Activated CD4-positive, alpha-beta memory T cell treated with anti-CD3 and anti-CD28 coated beads, Interleukin-2, amount 10 ng/mL, durations not matched to agents 7 days and 5 days (primary cell): ENCODE measurements around the gene GRIK4. TPM values are rescaled to one million over a fixed set of nuclear protein-coding genes. Genes with fewer than 3 reads are reported as not detected.

ENCODE experiments used
- CTCF ChIA-PET: fragments of 350-600 bp; sonication (Branson Sonifier 250); formaldehyde crosslinking; loops from one replicate; lab custom pipeline; 2021; ENCODE audit warnings: antibody characterized with exemption, inconsistent platforms; lab: Charles Lee
- POLR2A ChIA-PET: fragments of 350-600 bp; sonication (Branson Sonifier 250); formaldehyde crosslinking; loops from one replicate; lab custom pipeline; 2021; ENCODE audit warnings: antibody characterized with exemption; lab: Charles Lee
- DNase-seq: peaks from one replicate; pipeline ENCODE4 v3.0.0-alpha.2; 2020
- H3K27ac Mint-ChIP-seq: one replicate; pipeline ENCODE4 v1.8.0; 2021; ENCODE audit warnings: mild to moderate bottlenecking, mixed read lengths
- H3K27me3 Mint-ChIP-seq: one replicate; pipeline ENCODE4 v1.8.0; 2021; ENCODE audit warnings: mixed read lengths
- H3K36me3 Mint-ChIP-seq: one replicate; pipeline ENCODE4 v1.8.0; 2021; ENCODE audit warnings: low read depth, mixed read lengths
- H3K4me1 Mint-ChIP-seq: one replicate; pipeline ENCODE4 v1.8.0; 2021; ENCODE audit warnings: mixed read lengths
- H3K4me3 Mint-ChIP-seq: one replicate; pipeline ENCODE4 v1.8.0; 2021; ENCODE audit warnings: mild to moderate bottlenecking, mixed read lengths
- H3K9me3 Mint-ChIP-seq: one replicate; pipeline ENCODE4 v1.8.0; 2021; ENCODE audit warnings: mixed read lengths
- total RNA-seq, 2 experiments: library from RNA; stranded (reverse); gene quantifications; one replicate each; pipeline ENCODE4 v1.2.3, GENCODE V29; 2021

GRIK4 gene
- total RNA-seq, 2 experiments from 2014 or later: not detected

GRCh38 chr11:120914601-120915000 lies 403.1 kb downstream of the GRIK4 start:
- ChIA-PET POLR2A (no interaction called here), CTCF (interaction anchor here (0.8 to 1.5 kb wide), 3 partner anchors 15 to 404 kb away, joined by 3 read pairs; no protein-coding TSS in a partner anchor)
- Mint-ChIP-seq H3K36me3 (no peaks in the 10 kb centered on the region), H3K27ac (no peak overlapping the region), H3K27me3 (peaks cover 12% of the 10 kb centered on the region), H3K9me3 (no peaks in the 10 kb centered on the region), H3K4me1 (no peaks in the 10 kb centered on the region), H3K4me3 (no peak overlapping the region)
- no peak for DNase-seq

DNA sequence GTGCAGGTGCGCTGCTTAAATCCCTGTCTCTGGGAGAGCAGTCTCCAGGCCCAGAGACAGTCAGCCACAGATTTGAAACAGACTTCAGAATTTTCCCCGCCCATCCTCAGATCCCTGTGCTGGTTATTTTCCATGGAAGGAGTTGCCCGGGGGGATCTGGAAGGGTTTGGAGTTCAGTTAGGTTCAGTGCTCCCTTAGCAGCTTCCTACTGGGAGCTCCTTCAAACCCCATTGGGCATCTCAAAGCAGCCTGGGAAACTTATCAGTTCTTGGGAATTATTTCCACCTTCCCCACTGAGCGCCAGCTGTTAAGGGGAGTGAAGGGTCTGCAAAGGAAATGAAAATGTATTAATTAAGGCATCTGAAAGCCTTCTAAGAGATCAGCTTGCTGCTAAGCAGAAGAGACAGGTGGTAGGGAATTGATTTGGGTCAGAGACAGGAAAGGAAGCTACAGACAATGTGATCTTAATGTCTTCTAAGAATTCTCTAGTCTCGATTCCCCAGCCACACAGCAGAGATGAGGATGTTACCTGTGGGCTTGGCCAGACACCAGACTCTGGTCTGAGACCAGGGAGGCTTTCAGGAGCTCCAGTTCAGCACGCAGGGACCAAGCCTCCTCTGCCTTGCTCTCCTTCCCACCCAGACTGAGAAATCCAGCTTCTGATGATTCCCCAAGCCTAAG lies 406.2 kb downstream of the GRIK4 start:
- H3K27me3 Mint-ChIP-seq: peaks cover 3% of the 10 kb centered on the region
- H3K4me1 Mint-ChIP-seq: no peaks in the 10 kb centered on the region
- CTCF ChIA-PET: no interaction called here
- no peak for DNase-seq
- H3K27ac Mint-ChIP-seq: no peak overlapping the region
- POLR2A ChIA-PET: no interaction called here
- H3K9me3 Mint-ChIP-seq: no peaks in the 10 kb centered on the region
- no peaks in the 10 kb centered on the region for H3K36me3 Mint-ChIP-seq
- H3K4me3 Mint-ChIP-seq: no peak overlapping the region

- Mint-ChIP-seq H3K4me3 (no peak overlapping the region), H3K36me3 (no peaks in the 10 kb centered on the region), H3K27ac (no peak overlapping the region), H3K4me1 (no peaks in the 10 kb centered on the region), H3K27me3 (peaks cover under 1% of the 10 kb centered on the region), H3K9me3 (no peaks in the 10 kb centered on the region)
- CTCF ChIA-PET: no interaction called here
- POLR2A ChIA-PET: no interaction called here
- no peak for DNase-seq
Measured at GRCh38 chr11:120918257-120918656, 406.7 kb downstream of the GRIK4 start.

DNA sequence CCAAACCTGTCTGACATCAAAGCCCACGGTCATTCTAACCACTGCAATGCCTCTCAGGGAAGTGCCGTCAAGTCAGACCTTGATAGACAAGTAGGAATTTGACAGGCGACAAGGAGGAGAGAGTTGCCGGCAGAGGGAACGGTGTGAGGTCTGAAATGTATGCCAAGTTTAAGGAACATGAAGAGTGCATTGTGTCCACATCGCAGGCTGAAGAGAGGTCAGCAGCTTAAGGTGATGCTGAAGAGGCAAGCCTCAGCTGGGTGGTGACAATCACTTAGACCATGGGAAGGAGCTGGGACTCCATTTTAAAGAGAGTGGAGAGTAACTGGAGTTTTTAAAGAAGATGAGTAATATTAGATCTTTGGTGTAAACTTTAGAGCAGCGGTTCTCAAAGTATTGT lies 407.5 kb downstream of the GRIK4 start:
- no peaks in the 10 kb centered on the region for H3K36me3 Mint-ChIP-seq
- no peaks in the 10 kb centered on the region for H3K9me3 Mint-ChIP-seq
- POLR2A ChIA-PET: no interaction called here
- no peak overlapping the region for H3K4me3 Mint-ChIP-seq
- no peak for DNase-seq
- H3K27ac Mint-ChIP-seq: no peak overlapping the region
- H3K27me3 Mint-ChIP-seq: no peaks in the 10 kb centered on the region
- no peaks in the 10 kb centered on the region for H3K4me1 Mint-ChIP-seq
- CTCF ChIA-PET: no interaction called here

DNA sequence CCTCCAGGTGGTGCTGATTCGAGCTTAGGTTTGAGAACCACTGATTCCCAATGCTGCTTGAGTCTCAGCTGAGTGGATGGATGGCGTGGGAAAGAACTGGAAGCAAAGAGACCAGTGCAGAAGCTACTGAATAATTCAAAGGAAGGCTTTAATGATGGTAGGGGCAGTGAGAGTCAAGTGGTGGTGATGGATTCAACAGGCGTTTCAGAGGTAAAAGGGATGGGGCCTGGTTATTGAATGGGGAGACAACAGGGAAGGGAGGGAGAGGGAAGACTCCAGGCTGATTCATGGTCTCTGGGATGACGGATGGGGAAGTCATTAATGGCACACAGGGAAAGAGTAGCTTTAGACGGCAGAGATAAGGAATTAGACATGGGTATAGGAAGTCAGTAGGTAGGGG lies 408.0 kb downstream of the GRIK4 start:
- no peak overlapping the region for H3K4me3 Mint-ChIP-seq
- POLR2A ChIA-PET: no interaction called here
- no peaks in the 10 kb centered on the region for H3K4me1 Mint-ChIP-seq
- H3K27me3 Mint-ChIP-seq: no peaks in the 10 kb centered on the region
- H3K9me3 Mint-ChIP-seq: no peaks in the 10 kb centered on the region
- no peak overlapping the region for H3K27ac Mint-ChIP-seq
- DNase-seq: no peak
- CTCF ChIA-PET: no interaction called here
- no peaks in the 10 kb centered on the region for H3K36me3 Mint-ChIP-seq

GRCh38 chr11:120923866-120924508 lies 412.4 kb downstream of the GRIK4 start:
- Mint-ChIP-seq H3K27ac (no peak overlapping the region), H3K36me3 (no peaks in the 10 kb centered on the region), H3K4me1 (no peaks in the 10 kb centered on the region), H3K9me3 (no peaks in the 10 kb centered on the region), H3K4me3 (no peak overlapping the region), H3K27me3 (no peaks in the 10 kb centered on the region)
- CTCF ChIA-PET: interaction anchor here (0.8 kb wide), 1 partner anchor 292 kb away, joined by 3 read pairs; no protein-coding TSS in a partner anchor
- POLR2A ChIA-PET: no interaction called here
- DNase-seq: no peak

GRCh38 chr11:120925944-120926343 lies 414.4 kb downstream of the GRIK4 start:
- Mint-ChIP-seq H3K4me3 (no peak overlapping the region), H3K9me3 (no peaks in the 10 kb centered on the region), H3K27ac (no peak overlapping the region), H3K36me3 (no peaks in the 10 kb centered on the region), H3K27me3 (no peaks in the 10 kb centered on the region), H3K4me1 (no peaks in the 10 kb centered on the region)
- no peak for DNase-seq
- ChIA-PET CTCF (no interaction called here), POLR2A (no interaction called here)

- H3K27ac Mint-ChIP-seq: no peak overlapping the region
- POLR2A ChIA-PET: no interaction called here
- CTCF ChIA-PET: interaction anchor here (0.7 to 1.8 kb wide), 6 partner anchors 12 to 641 kb away, joined by 3 to 5 read pairs (median 4); no protein-coding TSS in a partner anchor
- H3K27me3 Mint-ChIP-seq: no peaks in the 10 kb centered on the region
- no peaks in the 10 kb centered on the region for H3K4me1 Mint-ChIP-seq
- H3K9me3 Mint-ChIP-seq: no peaks in the 10 kb centered on the region
- DNase-seq: no peak
- no peak overlapping the region for H3K4me3 Mint-ChIP-seq
- no peaks in the 10 kb centered on the region for H3K36me3 Mint-ChIP-seq
Measured at GRCh38 chr11:120928627-120929026, 417.1 kb downstream of the GRIK4 start.

GRCh38 chr11:120929090-120929489 lies 417.5 kb downstream of the GRIK4 start:
- H3K4me1 Mint-ChIP-seq: no peaks in the 10 kb centered on the region
- H3K36me3 Mint-ChIP-seq: no peaks in the 10 kb centered on the region
- no peaks in the 10 kb centered on the region for H3K27me3 Mint-ChIP-seq
- ChIA-PET POLR2A (no interaction called here), CTCF (interaction anchor here (0.9 to 1.8 kb wide), 4 partner anchors 13 to 61 kb away, joined by 3 to 7 read pairs (median 4); no protein-coding TSS in a partner anchor)
- H3K4me3 Mint-ChIP-seq: no peak overlapping the region
- H3K9me3 Mint-ChIP-seq: no peaks in the 10 kb centered on the region
- no peak for DNase-seq
- H3K27ac Mint-ChIP-seq: no peak overlapping the region

- peak; percentile 45 for DNase-seq
- ChIA-PET CTCF (interaction anchor here (0.9 to 1.8 kb wide), 9 partner anchors 13 to 265 kb away, joined by 3 to 8 read pairs (median 4); no protein-coding TSS in a partner anchor), POLR2A (interaction anchor here (1.0 kb wide), 1 partner anchor 204 kb away, joined by 3 read pairs; no protein-coding TSS in a partner anchor)
- Mint-ChIP-seq H3K4me1 (no peaks in the 10 kb centered on the region), H3K9me3 (no peaks in the 10 kb centered on the region), H3K27me3 (no peaks in the 10 kb centered on the region), H3K4me3 (no peak overlapping the region), H3K36me3 (no peaks in the 10 kb centered on the region), H3K27ac (no peak overlapping the region)
Measured at GRCh38 chr11:120929664-120930154, 418.2 kb downstream of the GRIK4 start.

DNA sequence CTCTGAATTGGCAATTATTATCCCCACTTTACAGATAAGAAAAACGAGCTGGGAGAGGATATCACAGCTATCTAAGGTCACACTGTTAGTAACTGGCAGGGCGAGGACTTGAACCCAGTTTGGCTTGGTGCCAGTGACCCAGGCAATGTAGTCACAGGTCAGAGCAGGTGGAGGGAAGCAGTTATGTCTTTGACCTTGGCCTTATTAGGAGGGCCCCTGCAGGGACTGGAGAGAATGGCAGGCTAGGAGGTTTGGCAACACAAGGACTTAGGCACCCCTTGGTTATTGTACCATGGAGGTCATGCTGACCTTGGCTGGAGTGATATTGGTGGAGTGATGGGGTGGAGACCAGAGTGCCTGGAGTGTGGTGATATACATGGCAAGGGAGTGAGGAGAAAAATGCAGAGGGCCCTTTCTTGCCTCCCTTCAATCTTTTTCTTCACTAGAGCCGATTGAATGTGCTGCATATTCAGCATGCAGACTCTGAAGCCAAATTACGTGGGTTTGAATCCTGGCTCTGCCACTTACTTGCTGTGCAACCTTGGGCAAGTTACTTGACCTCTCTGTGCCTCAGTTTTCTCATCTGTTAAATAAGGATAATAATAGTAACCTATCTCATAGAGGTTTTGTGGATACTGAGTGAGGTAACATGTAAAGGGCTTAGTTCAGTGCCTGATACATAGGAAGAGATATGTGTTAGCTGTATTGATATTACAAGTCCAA lies 419.7 kb downstream of the GRIK4 start:
- H3K4me1 Mint-ChIP-seq: no peaks in the 10 kb centered on the region
- H3K9me3 Mint-ChIP-seq: no peaks in the 10 kb centered on the region
- ChIA-PET CTCF (interaction anchor here (0.6 to 1.7 kb wide), 4 partner anchors 14 to 264 kb away, joined by 3 to 8 read pairs (median 4); no protein-coding TSS in a partner anchor), POLR2A (no interaction called here)
- no peak overlapping the region for H3K27ac Mint-ChIP-seq
- DNase-seq: no peak
- no peak overlapping the region for H3K4me3 Mint-ChIP-seq
- peaks cover 3% of the 10 kb centered on the region for H3K27me3 Mint-ChIP-seq
- no peaks in the 10 kb centered on the region for H3K36me3 Mint-ChIP-seq

DNA sequence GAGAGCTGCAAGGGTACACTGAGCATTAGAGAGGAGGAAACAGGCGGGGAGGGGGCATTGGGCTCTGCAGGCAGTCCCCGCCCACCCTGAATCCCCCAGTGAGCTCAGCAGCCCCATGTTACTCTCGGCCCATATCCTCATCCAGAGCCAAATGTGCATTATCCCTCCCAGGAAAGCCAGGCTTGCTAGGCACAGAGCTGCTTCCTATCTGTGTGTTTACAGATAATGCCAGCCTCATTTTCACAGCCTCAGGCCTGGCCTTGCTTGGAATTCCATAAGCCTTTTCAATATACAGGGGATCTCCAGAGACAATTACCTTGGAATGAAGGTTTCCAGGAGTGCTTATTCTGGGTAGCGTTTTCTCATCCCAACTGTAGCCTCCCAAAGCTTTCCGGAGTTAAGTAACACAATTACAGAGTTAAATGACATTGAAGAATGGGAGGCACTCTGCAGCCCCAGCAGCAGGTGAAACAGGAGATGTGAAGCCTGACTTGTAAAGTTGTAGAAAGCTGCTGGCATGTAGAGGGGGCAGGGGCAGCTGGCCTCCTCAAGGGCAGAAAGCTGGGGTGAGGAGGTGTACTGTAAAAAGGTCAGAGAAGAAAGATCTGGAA lies 420.9 kb downstream of the GRIK4 start:
- Mint-ChIP-seq H3K4me3 (no peak overlapping the region), H3K27me3 (peaks cover 3% of the 10 kb centered on the region), H3K9me3 (no peaks in the 10 kb centered on the region), H3K4me1 (no peaks in the 10 kb centered on the region), H3K27ac (no peak overlapping the region), H3K36me3 (no peaks in the 10 kb centered on the region)
- POLR2A ChIA-PET: no interaction called here
- no peak for DNase-seq
- CTCF ChIA-PET: no interaction called here
